Uterus (tissue), 4 donors: ENCODE measurements around the gene PCLO. TPM values are rescaled to one million over a fixed set of nuclear protein-coding genes. Genes with fewer than 3 reads are reported as not detected.

ENCODE experiments used
- DNase-seq, 2 donors: peaks; one replicate each; pipeline ENCODE4 v3.0.0-alpha.2; 2019 to 2020
- H3K27ac ChIP-seq, 2 donors: fragments of 200-600 bp; sonication (generic); 1 replicate in 1 of 2; 2 replicates in 1 of 2; pipeline ENCODE4 v1.5.1; 2016 to 2018
- H3K27me3 ChIP-seq, 2 donors: fragments of 200-600 bp; sonication (generic); one replicate each; pipeline ENCODE4 v1.5.1; 2018 to 2019; ENCODE audit warnings: control low read depth in 1 of 2
- H3K36me3 ChIP-seq, 2 donors: fragments of 200-600 bp; sonication (generic); one replicate each; pipeline ENCODE4 v1.5.1; 2019; ENCODE audit warnings: control low read depth in 1 of 2
- H3K4me1 ChIP-seq, 2 donors: fragments of 200-600 bp; sonication (generic); one replicate each; pipeline ENCODE4 v1.5.1; 2018 to 2019; ENCODE audit warnings: control low read depth in 1 of 2
- H3K4me3 ChIP-seq, 2 donors: fragments of 200-600 bp; sonication (generic); 1 replicate in 1 of 2; 2 replicates in 1 of 2; pipeline ENCODE4 v1.5.1; 2018 to 2019; ENCODE audit warnings: mild to moderate bottlenecking in 1 of 2
- H3K9me3 ChIP-seq, 2 donors: fragments of 200-600 bp; sonication (generic); one replicate each; pipeline ENCODE4 v1.5.1; 2019; ENCODE audit warnings: control low read depth in 1 of 2
- CTCF ChIP-seq, 4 experiments: fragments of 200-600 bp in 2 of 4; fragments of 450-650 bp in 2 of 4; sonication (generic) in 2 of 4; IDR thresholded peaks; one replicate each; pipeline ENCODE4 v1.5.1; 2016 to 2019; ENCODE audit warnings: antibody characterized with exemption in 4 of 4, mild to moderate bottlenecking in 2 of 4, moderate library complexity in 1 of 4
- POLR2A ChIP-seq, 2 donors: fragments of 450-650 bp; IDR thresholded peaks; one replicate each; pipeline ENCODE4 v1.6.1; 2016; ENCODE audit warnings: antibody characterized with exemption in 2 of 2, mild to moderate bottlenecking in 1 of 2, moderate library complexity in 1 of 2
- intact Hi-C: fragments of 100-400 bp; cut with DNase I; formaldehyde crosslinking; loops from one replicate; pipeline ENCODE4 v1.15.1; 2023; ENCODE audit warnings: low total_unique reads
- small RNA-seq: library from RNA; depleted of rRNA; stranded (forward); fragments of <200 nt; gene quantifications from one replicate; pipeline ENCODE3, GENCODE V24; 2016
- total RNA-seq, 4 donors: library from RNA; depleted of rRNA in 3 of 4; stranded (reverse); fragments of >200 nt in 3 of 4; gene quantifications; one replicate each; pipeline versions ENCODE4 v1.1.0 to v1.2.4, GENCODE V29; 2014 to 2023
- donor health status: DM: yes; HTN: yes; CAD: no.

The PCLO gene
- total RNA-seq, 4 donors from 2014 or later, result 0.26 to 4.4 (median 1.4) TPM

- Histone ChIP-seq H3K4me1 (no peaks in the 10 kb centered on the region), H3K36me3 (no peaks in the 10 kb centered on the region), H3K4me3 (no peak overlapping the region), H3K27ac (no peak overlapping the region), H3K27me3 (no peaks in the 10 kb centered on the region), H3K9me3 (peaks cover 0 to 3% of the 10 kb centered on the region in 2 donors)
- TF ChIP-seq POLR2A (IDR thresholded peaks at IDR 0.05) (no peak), CTCF (IDR thresholded peaks at IDR 0.05) (no peak)
- DNase-seq, result no peak
- intact Hi-C loops, result no loop called here
Measured at GRCh38 chr7:82704121-82704520, 458.6 kb downstream of the PCLO start.

Small RNA genes within 50 kb of the gene (small RNA-seq; reads per million reads assigned to genes)
- not detected for gene RNA5SP235
